Breast epithelium (tissue), 4 donors: ENCODE results near the gene TCTN1. TPM values are rescaled to one million over a fixed set of nuclear protein-coding genes. Genes with fewer than 3 reads are reported as not detected.
"Not testable (repeated sequence)": the region's sequence is repeated elsewhere in the genome, so short reads cannot be mapped to it uniquely, and the experiment has no call there.

Source experiments
- DNase-seq, 2 donors: peaks; one replicate each; pipeline ENCODE4 v3.0.0-alpha.2; 2019; ENCODE audit warnings: low spot score in 2 of 2
- H3K27ac ChIP-seq, 2 donors: fragments of 200-600 bp; sonication (generic) in 1 of 2; one replicate each; pipeline ENCODE4 v1.5.1; 2016 to 2019; ENCODE audit warnings: mild to moderate bottlenecking in 1 of 2
- H3K27me3 ChIP-seq, 2 donors: fragments of 200-600 bp; sonication (generic) in 1 of 2; one replicate each; pipeline versions ENCODE4 v1.5.1 to v1.6.0; 2017 to 2019; ENCODE audit warnings: control low read depth in 1 of 2, mild to moderate bottlenecking in 1 of 2
- H3K36me3 ChIP-seq: fragments of 200-600 bp; one replicate; pipeline ENCODE4 v1.5.1; 2019
- H3K4me1 ChIP-seq, 2 donors: fragments of 200-600 bp; sonication (generic); one replicate each; pipeline ENCODE4 v1.5.1; 2016 to 2019; ENCODE audit warnings: control low read depth in 1 of 2
- H3K4me3 ChIP-seq, 3 donors: fragments of 200-600 bp; sonication (generic); 1 replicate in 2 of 3; 2 replicates in 1 of 3; pipeline ENCODE4 v1.5.1; 2016 to 2019; ENCODE audit warnings: mild to moderate bottlenecking in 3 of 3, moderate library complexity in 2 of 3
- H3K9me3 ChIP-seq, 2 donors: fragments of 200-600 bp; sonication (generic) in 1 of 2; one replicate each; pipeline ENCODE4 v1.5.1; 2016 to 2019; ENCODE audit warnings: control low read depth in 1 of 2
- POLR2A ChIP-seq: fragments of 450-650 bp; IDR thresholded peaks from one replicate; pipeline ENCODE4 v1.6.1; 2016; ENCODE audit warnings: antibody characterized with exemption, mild to moderate bottlenecking, moderate library complexity
- POLR2AphosphoS5 ChIP-seq, 3 donors: sonication (generic); formaldehyde crosslinking; IDR thresholded peaks; one replicate each; pipeline ENCODE4 v1.6.1; 2017; ENCODE audit warnings: antibody characterized with exemption in 3 of 3
- intact Hi-C: fragments of 100-400 bp; cut with DNase I; formaldehyde crosslinking; loops from one replicate; pipeline ENCODE4 v1.15.1; 2023; ENCODE audit warnings: low total_unique reads
- total RNA-seq, 3 donors: library from RNA; depleted of rRNA; stranded (reverse); fragments of >200 nt; gene quantifications; one replicate each; pipeline ENCODE4 v1.1.0, GENCODE V29; 2016
- TF ChIP-seq, protein P1 (sequence below), 3 donors: fragments of 450-650 bp; IDR thresholded peaks; one replicate each; pipeline ENCODE4 v1.5.1; 2016 to 2017; ENCODE audit warnings: antibody characterized with exemption in 3 of 3, mild to moderate bottlenecking in 3 of 3, moderate library complexity in 3 of 3

Gene TCTN1
- total RNA-seq, 3 donors from 2014 or later = 43.0 to 76.0 (median 56.3) TPM

- DNase-seq = no peak
- Histone ChIP-seq H3K27ac (no peak overlapping the region), H3K4me3 (no peak overlapping the region)
These were observed 14.6 kb upstream of the TCTN1 start for GRCh38 chr12:110599334-110599733.

GRCh38 chr12:110600254-110600653 is 13.7 kb upstream of the TCTN1 start:
- TF ChIP-seq POLR2AphosphoS5 (IDR thresholded peaks at IDR 0.05) (no peak), POLR2A (no peak)
- TF ChIP-seq, protein P1, sequence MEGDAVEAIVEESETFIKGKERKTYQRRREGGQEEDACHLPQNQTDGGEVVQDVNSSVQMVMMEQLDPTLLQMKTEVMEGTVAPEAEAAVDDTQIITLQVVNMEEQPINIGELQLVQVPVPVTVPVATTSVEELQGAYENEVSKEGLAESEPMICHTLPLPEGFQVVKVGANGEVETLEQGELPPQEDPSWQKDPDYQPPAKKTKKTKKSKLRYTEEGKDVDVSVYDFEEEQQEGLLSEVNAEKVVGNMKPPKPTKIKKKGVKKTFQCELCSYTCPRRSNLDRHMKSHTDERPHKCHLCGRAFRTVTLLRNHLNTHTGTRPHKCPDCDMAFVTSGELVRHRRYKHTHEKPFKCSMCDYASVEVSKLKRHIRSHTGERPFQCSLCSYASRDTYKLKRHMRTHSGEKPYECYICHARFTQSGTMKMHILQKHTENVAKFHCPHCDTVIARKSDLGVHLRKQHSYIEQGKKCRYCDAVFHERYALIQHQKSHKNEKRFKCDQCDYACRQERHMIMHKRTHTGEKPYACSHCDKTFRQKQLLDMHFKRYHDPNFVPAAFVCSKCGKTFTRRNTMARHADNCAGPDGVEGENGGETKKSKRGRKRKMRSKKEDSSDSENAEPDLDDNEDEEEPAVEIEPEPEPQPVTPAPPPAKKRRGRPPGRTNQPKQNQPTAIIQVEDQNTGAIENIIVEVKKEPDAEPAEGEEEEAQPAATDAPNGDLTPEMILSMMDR (IDR thresholded peaks at IDR 0.05) = peak in 2 of 3 donors; percentile 59 to 66
- Histone ChIP-seq H3K36me3 (no peaks in the 10 kb centered on the region), H3K27ac (no peak overlapping the region), H3K4me3 (no peak overlapping the region), H3K27me3 (no peaks in the 10 kb centered on the region), H3K9me3 (no peaks in the 10 kb centered on the region), H3K4me1 (no peaks in the 10 kb centered on the region)
- no peak for DNase-seq
- intact Hi-C loops = loop anchor here (5.0 kb wide), 2 partner anchors 88 to 1048 kb away; no protein-coding TSS in a partner anchor

More at GRCh38 chr12:110599334-110599733, 14.6 kb upstream of the TCTN1 start:
- Histone ChIP-seq H3K36me3 (no peaks in the 10 kb centered on the region), H3K9me3 (no peaks in the 10 kb centered on the region), H3K27me3 (no peaks in the 10 kb centered on the region), H3K4me1 (no peaks in the 10 kb centered on the region)
- intact Hi-C loops = no loop called here
- TF ChIP-seq POLR2A = no peak
- TF ChIP-seq, protein P1 (IDR thresholded peaks at IDR 0.05) = no peak
- no peak for TF ChIP-seq POLR2AphosphoS5 (IDR thresholded peaks at IDR 0.05)

DNA sequence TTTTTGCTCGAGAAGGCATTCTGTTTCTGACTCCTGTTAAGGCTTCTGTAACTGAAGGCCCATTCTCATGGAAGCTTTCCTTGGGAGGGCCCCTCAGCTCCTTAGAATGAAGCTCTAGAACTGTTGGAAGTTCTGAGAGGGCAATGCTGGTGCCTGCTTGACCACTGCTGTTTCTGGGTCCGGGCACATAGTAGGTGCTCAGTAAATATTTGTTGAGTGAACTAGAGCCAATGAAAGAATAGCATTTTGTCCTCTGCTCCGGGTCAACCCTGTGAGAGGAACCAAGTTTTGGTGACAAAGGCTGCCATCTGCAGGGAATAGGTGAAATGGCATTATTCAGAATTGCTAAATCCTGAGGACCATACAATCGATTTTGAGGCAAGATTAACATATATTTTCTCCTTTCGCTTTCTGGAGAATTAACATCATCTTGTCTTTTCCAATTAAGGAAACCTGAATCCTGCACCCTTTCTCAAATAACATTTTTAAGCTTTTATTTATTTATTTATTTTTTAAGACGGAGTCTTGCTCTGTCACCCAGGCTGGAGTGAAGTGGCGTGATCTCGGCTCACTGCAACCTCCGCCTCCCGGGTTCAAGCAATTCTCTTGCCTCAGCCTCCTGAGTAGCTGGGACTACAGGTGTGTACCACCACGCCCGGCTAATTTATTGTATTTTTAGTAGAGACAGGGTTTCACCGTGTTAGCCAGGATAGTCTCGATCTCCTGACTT is 11.7 kb upstream of the TCTN1 start:
- not testable (repeated sequence) for H3K9me3 ChIP-seq, H3K27ac ChIP-seq, H3K27me3 ChIP-seq, H3K4me1 ChIP-seq, H3K4me3 ChIP-seq, H3K36me3 ChIP-seq, DNase-seq
- intact Hi-C loops = loop anchor here (5.0 kb wide), 2 partner anchors 90 to 1050 kb away; no protein-coding TSS in a partner anchor
- peak in 1 of 3 donors; percentile 28 for TF ChIP-seq POLR2AphosphoS5 (IDR thresholded peaks at IDR 0.05)
- TF ChIP-seq, protein P1 (IDR thresholded peaks at IDR 0.05) = peak; percentile 31 to 79 (median 69)

GRCh38 chr12:110606253-110606611 is 7.7 kb upstream of the TCTN1 start:
- H3K27ac ChIP-seq = no peak overlapping the region
- no peak for TF ChIP-seq POLR2AphosphoS5 (IDR thresholded peaks at IDR 0.05)
- TF ChIP-seq POLR2A = no peak
- TF ChIP-seq, protein P1 (IDR thresholded peaks at IDR 0.05) = no peak
- H3K36me3 ChIP-seq = no peaks in the 10 kb centered on the region
- H3K9me3 ChIP-seq = no peaks in the 10 kb centered on the region
- DNase-seq = no peak
- no peaks in the 10 kb centered on the region for H3K27me3 ChIP-seq
- peak overlapping the region in 1 of 3 donors; percentile 3 for H3K4me3 ChIP-seq
- intact Hi-C loops = no loop called here
- no peaks in the 10 kb centered on the region for H3K4me1 ChIP-seq

- no peaks in the 10 kb centered on the region for H3K27me3 ChIP-seq
- no peaks in the 10 kb centered on the region for H3K9me3 ChIP-seq
- no peak for DNase-seq
- peak overlapping the region; percentile 69 to 80 (median 71) for H3K4me3 ChIP-seq
- TF ChIP-seq POLR2AphosphoS5 (IDR thresholded peaks at IDR 0.05) (no peak), POLR2A (no peak)
- TF ChIP-seq, protein P1 (IDR thresholded peaks at IDR 0.05) = no peak
- H3K4me1 ChIP-seq = peaks cover 0 to 3% of the 10 kb centered on the region in 2 donors
- peak overlapping the region; percentile 10 to 83 for H3K27ac ChIP-seq
- intact Hi-C loops = no loop called here
- no peaks in the 10 kb centered on the region for H3K36me3 ChIP-seq
These were observed 708 bp upstream of the TCTN1 start for GRCh38 chr12:110613071-110613770.
